Measurements from ENCODE around the gene GPR101.
"Not testable (repeated sequence)": the region's sequence is repeated elsewhere in the genome, so short reads cannot be mapped to it uniquely, and the experiment has no call there.

Gene GPR101

GRCh38 chrX:137025930-137026329 is 7.9 kb downstream of the GPR101 start:
- no peak for DNase-seq

- DNase-seq = not testable (repeated sequence)
Measured at GRCh38 chrX:137000236-137000635, 33.6 kb downstream of the GPR101 start.

- no peak for DNase-seq
Measured at GRCh38 chrX:136999024-136999423, 34.8 kb downstream of the GPR101 start.
